Skeletal muscle tissue (tissue), 4 donors: ENCODE measurements around the gene CTDSP2. TPM values are rescaled to one million over a fixed set of nuclear protein-coding genes. Genes with fewer than 3 reads are reported as not detected.
"Not testable (repeated sequence)": the region's sequence is repeated elsewhere in the genome, so short reads cannot be mapped to it uniquely, and the experiment has no call there.

ENCODE experiments used
- H3K27ac ChIP-seq: one replicate; pipeline ENCODE4 v1.7.0; 2013; ENCODE audit warnings: mild to moderate bottlenecking, low read depth, low read length, inconsistent platforms
- H3K27me3 ChIP-seq, 3 donors: one replicate each; pipeline ENCODE4 v1.7.0; 2013; ENCODE audit warnings: low read length in 3 of 3; ENCODE audit not compliant: control insufficient read depth in 3 of 3, insufficient read depth in 3 of 3
- H3K36me3 ChIP-seq, 3 donors: one replicate each; pipeline ENCODE4 v1.7.0; 2013; ENCODE audit warnings: low read length in 3 of 3; ENCODE audit not compliant: control insufficient read depth in 3 of 3, insufficient read depth in 3 of 3
- H3K4me1 ChIP-seq, 3 donors: one replicate each; pipeline ENCODE4 v1.7.0; 2013; ENCODE audit warnings: low read length in 3 of 3, mild to moderate bottlenecking in 3 of 3; ENCODE audit not compliant: control insufficient read depth in 3 of 3, insufficient read depth in 3 of 3
- H3K4me3 ChIP-seq, 3 donors: one replicate each; pipeline ENCODE4 v1.7.0; 2013; ENCODE audit warnings: low read length in 3 of 3
- H3K9ac ChIP-seq, 3 donors: one replicate each; pipeline ENCODE4 v1.7.0; 2013; ENCODE audit warnings: low read length in 3 of 3, mild to moderate bottlenecking in 3 of 3, moderate library complexity in 2 of 3, low read depth in 1 of 3
- H3K9me3 ChIP-seq, 3 donors: one replicate each; pipeline ENCODE4 v1.7.0; 2013; ENCODE audit warnings: low read length in 3 of 3; ENCODE audit not compliant: control insufficient read depth in 3 of 3
- total RNA-seq: library from RNA; depleted of rRNA; stranded (reverse); fragments of >200 nt; gene quantifications from one replicate; pipeline ENCODE4 v1.2.3, GENCODE V29; 2014
- donor health status: Osteomylitis.

The CTDSP2 gene
- total RNA-seq, 1 donor from 2014 or later, result 51.1 TPM

GRCh38 chr12:57817990-57818331, 28.6 kb downstream of the CTDSP2 start:
- peaks cover 25 to 42% (median 40%) of the 10 kb centered on the region in 3 donors for H3K4me1 ChIP-seq

GRCh38 chr12:57817261-57817989, 29.1 kb downstream of the CTDSP2 start:
- Histone ChIP-seq H3K9ac (no peak overlapping the region), H3K27me3 (no peaks in the 10 kb centered on the region), H3K27ac (peak overlapping the region; percentile 37), H3K36me3 (peaks cover 42 to 47% (median 42%) of the 10 kb centered on the region in 3 donors), H3K4me1 (peaks cover 20 to 38% (median 36%) of the 10 kb centered on the region in 3 donors), H3K9me3 (no peaks in the 10 kb centered on the region), H3K4me3 (no peak overlapping the region)

More at GRCh38 chr12:57817990-57818331, 28.6 kb downstream of the CTDSP2 start:
- H3K36me3 ChIP-seq, result peaks cover 42 to 47% (median 43%) of the 10 kb centered on the region in 3 donors
- not testable (repeated sequence) for H3K27me3 ChIP-seq, H3K9ac ChIP-seq, H3K4me3 ChIP-seq, H3K27ac ChIP-seq, H3K9me3 ChIP-seq

GRCh38 chr12:57816855-57817151, 29.7 kb downstream of the CTDSP2 start:
- no peaks in the 10 kb centered on the region for H3K9me3 ChIP-seq
- H3K4me3 ChIP-seq, result no peak overlapping the region
- peak overlapping the region; percentile 2 for H3K27ac ChIP-seq
- no peak overlapping the region for H3K9ac ChIP-seq
- peaks cover 18 to 36% (median 36%) of the 10 kb centered on the region in 3 donors for H3K4me1 ChIP-seq
- peaks cover 40 to 46% (median 41%) of the 10 kb centered on the region in 3 donors for H3K36me3 ChIP-seq
- H3K27me3 ChIP-seq, result no peaks in the 10 kb centered on the region

- peak overlapping the region; percentile 2 for H3K27ac ChIP-seq
- peaks cover 39 to 46% (median 41%) of the 10 kb centered on the region in 3 donors for H3K36me3 ChIP-seq
- H3K9me3 ChIP-seq, result no peaks in the 10 kb centered on the region
- H3K27me3 ChIP-seq, result no peaks in the 10 kb centered on the region
- H3K9ac ChIP-seq, result peak overlapping the region in 1 of 3 donors; percentile 45
- H3K4me1 ChIP-seq, result peaks cover 18 to 36% (median 36%) of the 10 kb centered on the region in 3 donors
- H3K4me3 ChIP-seq, result no peak overlapping the region
These were observed 30.3 kb downstream of the CTDSP2 start for GRCh38 chr12:57816001-57816854.

GRCh38 chr12:57815177-57816000, 31.1 kb downstream of the CTDSP2 start:
- H3K4me3 ChIP-seq, result no peak overlapping the region
- H3K27ac ChIP-seq, result no peak overlapping the region
- no peaks in the 10 kb centered on the region for H3K9me3 ChIP-seq
- H3K36me3 ChIP-seq, result peaks cover 44 to 48% (median 47%) of the 10 kb centered on the region in 3 donors
- peak overlapping the region in 1 of 3 donors; percentile 45 for H3K9ac ChIP-seq
- H3K4me1 ChIP-seq, result peaks cover 18 to 36% (median 36%) of the 10 kb centered on the region in 3 donors
- H3K27me3 ChIP-seq, result no peaks in the 10 kb centered on the region

GRCh38 chr12:57813971-57814772, 32.4 kb downstream of the CTDSP2 start:
- Histone ChIP-seq H3K4me3 (no peak overlapping the region), H3K9me3 (no peaks in the 10 kb centered on the region), H3K9ac (peak overlapping the region in 1 of 3 donors; percentile 16), H3K4me1 (peaks cover 18 to 36% (median 34%) of the 10 kb centered on the region in 3 donors), H3K27ac (no peak overlapping the region), H3K27me3 (no peaks in the 10 kb centered on the region), H3K36me3 (peaks cover 52 to 59% (median 53%) of the 10 kb centered on the region in 3 donors)

- Histone ChIP-seq H3K36me3 (peaks cover 52 to 61% (median 56%) of the 10 kb centered on the region in 3 donors), H3K9ac (no peak overlapping the region), H3K27me3 (no peaks in the 10 kb centered on the region), H3K27ac (no peak overlapping the region), H3K4me3 (no peak overlapping the region), H3K9me3 (no peaks in the 10 kb centered on the region), H3K4me1 (peaks cover 18 to 36% (median 33%) of the 10 kb centered on the region in 3 donors)
These were observed 33.2 kb downstream of the CTDSP2 start for GRCh38 chr12:57813111-57813970.

- Histone ChIP-seq H3K27ac (no peak overlapping the region), H3K4me3 (no peak overlapping the region), H3K36me3 (peaks cover 71 to 81% (median 76%) of the 10 kb centered on the region in 3 donors), H3K9me3 (no peaks in the 10 kb centered on the region), H3K27me3 (no peaks in the 10 kb centered on the region), H3K4me1 (peaks cover 6 to 23% (median 20%) of the 10 kb centered on the region in 3 donors), H3K9ac (no peak overlapping the region)
These were observed 35.3 kb downstream of the CTDSP2 start for GRCh38 chr12:57811028-57811755.
